A673 (cell line): ENCODE data around the gene SMAD6.

Experiments used
- EZH2 ChIP-seq: fragments of 200-600 bp; sonication (generic); IDR thresholded peaks from 2 replicates; pipeline ENCODE4 v1.6.1; 2017; ENCODE audit warnings: borderline replicate concordance, low read depth, mild to moderate bottlenecking, mixed read lengths, antibody characterized with exemption, low read length; ENCODE audit not compliant: poor library complexity, severe bottlenecking
- TF ChIP-seq, protein P1 (sequence below): fragments of 300-800, 200-600 bp; sonication (generic); conservative IDR thresholded peaks from 2 replicates; pipeline ENCODE4 v1.5.1; 2017; ENCODE audit warnings: low read depth, mild to moderate bottlenecking, antibody characterized with exemption, low read length, moderate library complexity, mixed read lengths

- TF ChIP-seq, protein P1, sequence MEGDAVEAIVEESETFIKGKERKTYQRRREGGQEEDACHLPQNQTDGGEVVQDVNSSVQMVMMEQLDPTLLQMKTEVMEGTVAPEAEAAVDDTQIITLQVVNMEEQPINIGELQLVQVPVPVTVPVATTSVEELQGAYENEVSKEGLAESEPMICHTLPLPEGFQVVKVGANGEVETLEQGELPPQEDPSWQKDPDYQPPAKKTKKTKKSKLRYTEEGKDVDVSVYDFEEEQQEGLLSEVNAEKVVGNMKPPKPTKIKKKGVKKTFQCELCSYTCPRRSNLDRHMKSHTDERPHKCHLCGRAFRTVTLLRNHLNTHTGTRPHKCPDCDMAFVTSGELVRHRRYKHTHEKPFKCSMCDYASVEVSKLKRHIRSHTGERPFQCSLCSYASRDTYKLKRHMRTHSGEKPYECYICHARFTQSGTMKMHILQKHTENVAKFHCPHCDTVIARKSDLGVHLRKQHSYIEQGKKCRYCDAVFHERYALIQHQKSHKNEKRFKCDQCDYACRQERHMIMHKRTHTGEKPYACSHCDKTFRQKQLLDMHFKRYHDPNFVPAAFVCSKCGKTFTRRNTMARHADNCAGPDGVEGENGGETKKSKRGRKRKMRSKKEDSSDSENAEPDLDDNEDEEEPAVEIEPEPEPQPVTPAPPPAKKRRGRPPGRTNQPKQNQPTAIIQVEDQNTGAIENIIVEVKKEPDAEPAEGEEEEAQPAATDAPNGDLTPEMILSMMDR = no peak
- TF ChIP-seq EZH2 = no peak
Measured at GRCh38 chr15:66830358-66830757, 128.3 kb downstream of the SMAD6 start.
